Fibroblast of skin of scalp (primary cell): ENCODE results near the gene TMCC2.

Experiments used
- DNase-seq: peaks from one replicate; pipeline ENCODE4 v3.0.0-alpha.2; 2013

The TMCC2 gene

DNA sequence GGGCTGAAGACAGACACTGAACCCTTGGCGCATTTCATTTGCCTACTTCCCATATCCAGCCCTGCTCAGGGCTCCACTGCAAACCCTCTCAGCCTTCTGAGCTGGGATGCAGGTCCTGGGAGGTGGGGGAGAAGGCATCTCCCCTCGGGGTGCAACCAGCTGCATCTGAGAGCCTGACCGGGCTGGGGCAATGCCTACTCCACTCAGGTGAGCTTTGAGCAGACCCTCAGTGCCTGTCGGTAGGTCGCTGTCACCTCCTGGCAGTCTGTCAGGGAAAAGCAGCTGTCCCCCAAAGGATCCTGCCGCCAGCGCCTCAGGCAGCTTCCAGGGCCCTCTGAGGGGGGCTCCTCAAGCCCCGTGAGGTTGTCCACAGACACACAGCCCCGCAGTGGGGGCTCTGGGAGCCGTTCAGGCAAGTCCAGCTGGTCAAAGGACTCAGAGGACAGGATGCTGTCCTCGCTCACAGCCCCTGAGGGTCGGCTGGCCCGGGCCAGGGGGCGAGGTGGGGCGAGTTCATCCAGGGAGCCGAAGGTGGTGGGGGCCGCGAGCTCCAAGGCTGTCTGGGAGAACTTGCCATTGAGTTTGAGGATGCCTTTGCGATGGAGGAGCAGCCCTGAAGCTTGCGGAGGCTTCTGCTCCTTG, 75.6 kb downstream of the TMCC2 start:
- DNase-seq: no peak

DNA sequence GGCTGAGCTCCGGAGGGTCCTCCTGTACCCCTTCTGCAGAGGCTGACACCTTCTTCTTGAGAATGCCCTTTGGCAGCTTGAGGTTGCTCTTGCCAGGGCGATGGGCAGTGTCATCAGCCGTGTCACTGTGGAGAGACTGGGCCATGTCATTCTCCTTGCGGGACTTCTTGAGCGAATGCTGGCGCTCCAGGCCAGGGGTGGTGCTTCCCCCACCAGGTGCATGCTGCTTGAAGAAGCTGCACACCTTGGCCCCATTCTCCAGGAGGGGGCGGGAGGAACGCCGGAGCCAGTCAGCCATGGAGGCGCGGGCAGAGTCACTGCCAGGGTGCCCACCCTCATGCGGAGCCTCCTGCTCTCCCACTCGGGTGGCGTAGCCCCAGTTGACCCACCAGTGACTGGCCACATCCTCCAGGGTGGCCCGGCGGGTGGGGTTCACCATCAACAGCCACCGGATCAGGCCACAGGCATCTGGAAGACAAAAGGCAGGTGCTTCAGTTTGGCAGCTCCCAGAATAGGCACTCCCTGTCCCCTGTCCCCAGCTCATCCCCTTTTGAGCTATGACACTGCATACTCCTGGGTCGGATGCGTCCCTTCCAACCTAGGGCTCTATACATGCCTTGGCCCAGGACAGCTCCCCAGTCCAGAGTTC, 76.4 kb downstream of the TMCC2 start:
- DNase-seq: no peak

DNA sequence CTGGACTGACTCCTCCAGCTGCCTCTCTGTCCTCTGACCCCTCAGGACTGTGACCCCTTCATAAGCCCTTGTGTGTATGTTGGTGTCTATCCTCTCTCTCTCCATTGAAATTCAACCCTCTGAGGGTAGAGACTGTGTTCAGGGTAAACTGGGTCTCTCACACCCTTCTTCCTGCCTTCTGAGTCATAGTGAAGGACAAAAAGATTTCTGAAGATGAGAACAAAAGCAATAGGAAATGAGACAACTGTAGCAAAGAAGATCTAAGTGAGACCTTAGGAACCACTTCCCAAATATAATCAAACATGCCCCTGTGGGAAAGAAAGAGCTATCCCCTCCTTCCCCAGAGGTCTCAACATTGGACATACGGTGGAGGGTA, 76.9 kb downstream of the TMCC2 start:
- no peak for DNase-seq

DNA sequence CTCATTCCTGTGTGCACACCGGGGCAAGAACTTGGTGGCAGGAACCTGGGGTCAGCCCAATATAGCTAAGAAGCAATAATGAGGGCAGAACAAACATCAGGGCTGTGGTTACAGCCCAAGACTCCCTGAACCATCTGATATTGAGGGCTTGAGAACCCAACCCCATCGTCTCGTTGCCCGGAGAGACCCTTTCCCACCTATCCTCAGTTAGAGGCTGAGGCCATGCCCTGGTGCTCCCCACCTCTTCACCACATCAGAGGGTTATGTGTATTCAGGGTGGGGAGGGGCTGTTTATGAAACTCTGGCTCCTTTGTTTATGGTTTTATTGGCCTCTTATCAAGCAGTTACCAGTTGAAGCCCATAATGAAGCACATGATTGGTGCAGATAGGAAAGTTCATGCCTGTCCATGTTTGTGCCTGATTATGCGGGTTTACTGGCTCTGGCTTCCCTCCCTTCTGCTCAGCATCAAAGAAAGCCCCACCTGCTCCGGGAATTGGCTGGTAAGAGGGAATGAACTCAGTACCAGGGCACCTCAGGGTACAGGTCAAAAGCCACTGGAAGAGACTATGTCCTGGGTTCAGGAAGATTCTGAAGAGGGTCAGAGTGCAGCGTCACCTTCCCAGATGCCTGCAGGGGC, 79.3 kb downstream of the TMCC2 start:
- DNase-seq: no peak

DNA sequence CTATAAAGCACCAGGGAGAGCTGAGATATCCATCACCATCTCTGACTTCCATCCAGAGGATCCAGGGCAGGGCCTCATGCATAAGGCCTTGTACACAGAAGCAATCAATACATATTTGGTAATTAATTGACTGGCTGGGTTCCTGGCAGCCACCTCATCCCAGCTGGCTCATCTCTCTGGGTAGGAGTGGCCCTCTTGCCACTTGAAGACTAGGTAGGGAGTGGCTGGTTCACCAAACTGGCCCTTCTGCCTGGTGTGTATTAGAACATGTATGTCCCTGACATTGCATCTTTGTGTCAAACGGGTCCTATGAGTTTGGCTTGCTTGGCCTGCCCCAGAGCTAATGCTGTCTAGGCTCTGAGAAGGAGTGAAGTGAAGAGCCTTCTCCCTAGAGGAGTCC, 82.0 kb downstream of the TMCC2 start:
- no peak for DNase-seq

DNA sequence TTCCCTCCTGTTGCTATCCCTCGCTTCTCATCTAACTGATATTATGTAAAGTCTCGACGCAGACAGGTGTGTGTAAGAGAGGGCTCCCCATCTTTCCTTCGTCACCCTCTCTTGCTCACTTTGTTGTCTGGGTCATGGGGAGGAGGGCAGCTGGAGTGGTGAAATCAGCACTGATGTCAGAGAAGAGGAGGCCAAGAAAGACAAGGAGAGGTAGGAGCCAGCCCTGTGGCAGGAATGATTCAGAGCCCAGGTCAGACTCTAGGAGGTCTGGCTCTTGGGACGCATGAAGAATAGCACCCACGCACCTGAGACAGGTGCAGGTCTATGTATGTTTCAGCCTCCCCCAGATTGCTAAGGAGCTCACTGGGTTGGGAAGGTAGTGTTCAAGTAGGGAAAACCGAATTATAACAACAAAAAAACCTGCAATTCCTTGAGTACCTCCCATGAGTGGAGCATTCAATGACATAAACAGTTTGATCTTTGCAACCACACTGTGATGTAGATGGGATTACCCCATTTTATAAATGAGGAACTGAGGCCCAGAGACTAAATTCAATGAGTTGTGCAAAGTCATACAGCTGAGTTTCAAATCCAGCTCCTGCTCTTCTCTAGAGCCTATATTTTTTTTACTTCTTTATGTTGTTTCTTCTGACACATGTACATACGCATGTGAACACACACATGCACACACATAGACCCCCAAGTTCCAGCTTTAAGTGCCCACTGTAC, 83.4 kb downstream of the TMCC2 start:
- DNase-seq: no peak

DNA sequence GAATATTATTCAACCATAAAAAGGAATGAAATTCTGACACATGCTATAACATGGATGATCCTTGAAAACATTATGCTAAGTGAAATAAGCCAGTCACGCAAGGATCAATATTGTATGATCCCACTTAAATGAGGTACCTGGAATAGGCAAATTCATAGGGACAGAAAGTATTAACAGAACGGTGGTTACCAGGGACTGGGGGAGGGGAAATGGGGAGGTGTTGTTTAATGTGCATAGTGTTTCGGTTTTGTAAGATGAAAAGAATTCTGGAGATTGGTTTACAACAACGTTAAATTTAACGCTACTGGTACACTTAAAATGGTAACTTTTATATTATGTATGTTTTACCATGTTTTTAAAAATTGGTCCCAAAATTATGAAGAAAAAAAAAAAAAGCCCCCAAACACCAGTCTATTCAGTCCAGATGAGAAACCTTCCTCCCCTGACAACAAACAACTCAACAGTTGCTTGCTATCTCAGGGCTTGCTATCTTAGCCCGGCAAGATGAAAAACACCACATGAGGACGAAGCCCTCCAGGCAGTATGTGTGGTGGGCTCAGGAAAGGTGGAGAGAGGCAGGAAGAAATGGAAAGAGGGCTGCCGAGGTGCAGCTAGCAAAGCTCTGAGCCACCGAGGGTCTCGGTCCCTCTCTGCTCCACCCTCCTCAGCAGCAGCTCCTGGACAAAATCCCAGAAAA, 85.3 kb downstream of the TMCC2 start:
- DNase-seq: no peak

GRCh38 chr1:205313563-205314308, 86.0 kb downstream of the TMCC2 start:
- DNase-seq: peak; percentile 85

DNA sequence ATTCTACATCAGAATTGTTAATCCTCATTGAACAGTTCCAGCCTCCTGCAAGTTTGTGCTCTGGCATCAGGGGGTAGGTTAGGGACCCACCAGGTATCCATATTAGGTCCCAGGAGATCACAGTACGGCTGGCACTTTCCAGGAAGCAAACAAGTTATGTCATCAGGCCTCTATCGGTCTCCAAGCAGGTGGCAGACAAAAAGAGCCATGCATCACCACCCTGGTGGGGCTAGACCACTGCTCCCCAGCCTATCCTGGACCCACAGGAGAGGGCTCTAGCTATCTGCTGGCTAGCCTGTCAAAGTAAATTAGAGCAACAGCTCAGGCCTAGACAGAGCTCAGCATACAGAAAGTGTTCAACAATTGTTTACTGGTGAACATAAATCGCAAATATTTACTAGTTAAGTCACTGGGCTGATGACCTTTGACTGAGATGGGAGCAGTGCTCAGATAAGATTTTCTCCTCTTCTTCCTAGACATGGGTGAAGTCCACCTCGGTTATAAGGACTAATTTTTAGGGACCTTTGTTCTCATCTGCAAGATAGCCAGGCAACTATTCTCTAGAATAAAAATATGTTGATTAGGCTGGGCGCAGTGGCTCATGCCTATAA, 87.4 kb downstream of the TMCC2 start:
- DNase-seq: no peak

DNA sequence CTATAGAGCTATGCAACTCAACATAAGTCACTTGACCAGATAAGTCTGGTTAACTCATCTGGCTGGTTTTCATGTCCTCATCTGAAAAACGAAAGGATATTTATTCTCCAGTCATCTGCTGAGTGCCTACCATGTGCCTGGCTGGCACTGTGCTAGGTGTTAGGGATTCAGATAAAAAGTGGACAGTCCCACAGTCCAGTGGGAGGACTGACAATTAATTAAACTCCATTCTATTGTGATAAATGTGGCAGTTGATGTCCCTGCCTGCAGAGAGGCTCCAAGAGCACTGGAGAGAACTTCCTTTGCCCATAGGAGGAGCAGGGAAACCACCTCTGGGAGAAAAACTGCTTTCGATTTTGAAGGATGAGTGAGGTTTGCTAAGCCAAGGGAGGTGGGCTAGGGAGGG, 88.4 kb downstream of the TMCC2 start:
- no peak for DNase-seq

DNA sequence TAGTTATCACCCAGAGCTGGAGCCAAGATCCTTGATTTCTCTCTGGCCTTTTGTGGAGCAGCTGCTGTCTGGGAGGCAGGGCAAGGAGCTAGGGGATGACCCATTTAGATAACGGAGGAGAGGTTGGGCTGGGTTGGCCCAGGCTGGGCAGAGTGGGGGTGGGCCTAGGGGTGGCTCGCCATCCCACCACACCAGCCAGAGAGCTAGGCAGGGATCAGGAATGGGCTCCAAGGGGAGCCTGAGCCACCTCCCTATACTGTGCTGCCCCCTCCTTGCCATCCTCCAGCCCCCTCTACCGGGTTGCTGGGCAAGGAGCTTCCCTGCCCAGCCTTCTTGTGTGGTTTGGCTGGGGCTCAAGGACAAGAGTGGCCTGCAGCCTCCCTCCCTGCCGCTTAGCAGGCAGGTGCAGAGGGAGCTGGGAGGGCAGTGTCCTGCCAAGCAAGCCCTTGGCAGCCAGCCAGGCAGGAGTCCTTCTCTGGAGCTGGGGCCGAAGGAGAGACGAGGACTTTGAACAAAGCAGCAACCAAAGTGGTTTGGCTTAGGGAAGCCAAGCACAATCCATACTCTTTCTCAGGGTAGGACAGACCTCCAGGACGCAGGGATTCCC, 89.7 kb downstream of the TMCC2 start:
- DNase-seq: no peak

- no peak for DNase-seq
These were observed 90.7 kb downstream of the TMCC2 start for GRCh38 chr1:205318231-205318991.

DNA sequence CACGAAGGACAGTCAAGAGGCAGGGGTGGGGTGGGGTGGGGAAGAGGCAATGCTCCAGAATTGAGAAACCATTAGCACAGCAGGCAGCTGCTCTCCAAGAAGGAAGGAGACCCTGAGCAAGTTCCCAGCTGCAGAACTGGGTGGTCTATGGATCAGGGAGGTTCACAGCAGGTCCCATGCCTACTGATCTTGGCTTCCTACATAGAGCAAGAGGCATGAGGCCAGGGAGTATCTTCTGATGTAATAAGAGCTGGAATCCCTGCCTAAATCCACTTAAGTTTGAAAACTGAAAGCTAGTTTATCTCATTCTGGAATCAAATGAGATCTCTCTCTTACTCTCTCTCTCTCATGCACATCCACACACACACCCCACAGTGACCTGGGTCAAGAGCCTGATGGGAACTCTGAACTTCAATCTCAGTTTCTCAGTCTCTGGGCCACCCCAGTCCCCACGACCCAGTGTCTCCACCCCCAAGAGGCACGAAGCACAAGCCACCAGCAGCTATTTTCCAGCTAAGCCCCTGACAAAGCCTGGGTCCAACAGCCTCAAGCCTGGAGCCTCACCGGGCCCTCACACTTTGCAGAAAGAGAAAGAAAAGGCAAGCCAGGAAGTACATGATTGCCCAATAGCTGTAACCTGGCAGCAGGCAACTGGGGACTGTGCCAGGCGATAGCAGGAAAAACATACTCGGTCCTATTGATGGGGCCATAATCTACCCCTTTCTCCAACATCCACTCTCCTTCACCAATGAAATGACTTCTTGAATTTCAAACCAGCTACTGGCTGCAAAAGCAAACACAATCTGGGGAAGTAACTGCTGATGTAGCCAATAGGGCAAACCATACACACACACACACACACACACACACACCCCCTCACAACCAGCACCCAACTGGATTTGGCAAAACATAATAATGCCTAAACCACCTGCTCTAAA, 91.6 kb downstream of the TMCC2 start:
- DNase-seq: peak; percentile 52

- peak; percentile 90 for DNase-seq
These were observed 93.6 kb downstream of the TMCC2 start, which contains the start of gene NUAK2 for GRCh38 chr1:205321162-205321958. NUAK2 (minus strand) TSS chr1:205321745; CDS start chr1:205321628, 117 bp downstream.

- no peak for DNase-seq
These were observed 94.2 kb downstream of the TMCC2 start for GRCh38 chr1:205321959-205322283.
